ENCODE measurements around the gene SIGLEC5.

DNA sequence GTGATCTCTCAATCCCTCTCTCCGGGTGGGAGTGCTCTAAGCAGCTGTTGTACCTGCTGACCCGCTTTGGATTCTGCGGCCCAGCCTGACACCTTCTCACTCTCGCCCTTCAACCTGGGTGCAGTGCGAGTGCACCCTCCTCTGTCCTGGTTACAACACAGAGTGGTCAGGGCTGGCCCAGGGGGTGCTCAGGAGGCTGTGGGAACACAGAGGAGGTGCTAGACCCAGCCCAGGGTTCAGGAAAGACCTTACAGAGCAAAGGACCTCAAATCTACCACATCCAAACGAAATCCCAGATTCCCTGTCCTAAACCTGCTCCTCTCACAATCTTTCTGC lies 35.5 kb downstream of the SIGLEC5 start:
- TF ChIP-seq, protein P1, sequence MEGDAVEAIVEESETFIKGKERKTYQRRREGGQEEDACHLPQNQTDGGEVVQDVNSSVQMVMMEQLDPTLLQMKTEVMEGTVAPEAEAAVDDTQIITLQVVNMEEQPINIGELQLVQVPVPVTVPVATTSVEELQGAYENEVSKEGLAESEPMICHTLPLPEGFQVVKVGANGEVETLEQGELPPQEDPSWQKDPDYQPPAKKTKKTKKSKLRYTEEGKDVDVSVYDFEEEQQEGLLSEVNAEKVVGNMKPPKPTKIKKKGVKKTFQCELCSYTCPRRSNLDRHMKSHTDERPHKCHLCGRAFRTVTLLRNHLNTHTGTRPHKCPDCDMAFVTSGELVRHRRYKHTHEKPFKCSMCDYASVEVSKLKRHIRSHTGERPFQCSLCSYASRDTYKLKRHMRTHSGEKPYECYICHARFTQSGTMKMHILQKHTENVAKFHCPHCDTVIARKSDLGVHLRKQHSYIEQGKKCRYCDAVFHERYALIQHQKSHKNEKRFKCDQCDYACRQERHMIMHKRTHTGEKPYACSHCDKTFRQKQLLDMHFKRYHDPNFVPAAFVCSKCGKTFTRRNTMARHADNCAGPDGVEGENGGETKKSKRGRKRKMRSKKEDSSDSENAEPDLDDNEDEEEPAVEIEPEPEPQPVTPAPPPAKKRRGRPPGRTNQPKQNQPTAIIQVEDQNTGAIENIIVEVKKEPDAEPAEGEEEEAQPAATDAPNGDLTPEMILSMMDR (conservative IDR thresholded peaks at IDR 0.05; ENCODE audit: low read depth, low read length), result no peak
- no peak for TF ChIP-seq EZH2 (IDR thresholded peaks at IDR 0.05; ENCODE audit: low read length, unreplicated experiment)
- TF ChIP-seq EZH2phosphoT487 (IDR thresholded peaks at IDR 0.05; ENCODE audit: borderline replicate concordance, low read length), result no peak

All from PC-3 (cell line).